Measurements from ENCODE around the gene TNFRSF21.

The TNFRSF21 gene

DNA sequence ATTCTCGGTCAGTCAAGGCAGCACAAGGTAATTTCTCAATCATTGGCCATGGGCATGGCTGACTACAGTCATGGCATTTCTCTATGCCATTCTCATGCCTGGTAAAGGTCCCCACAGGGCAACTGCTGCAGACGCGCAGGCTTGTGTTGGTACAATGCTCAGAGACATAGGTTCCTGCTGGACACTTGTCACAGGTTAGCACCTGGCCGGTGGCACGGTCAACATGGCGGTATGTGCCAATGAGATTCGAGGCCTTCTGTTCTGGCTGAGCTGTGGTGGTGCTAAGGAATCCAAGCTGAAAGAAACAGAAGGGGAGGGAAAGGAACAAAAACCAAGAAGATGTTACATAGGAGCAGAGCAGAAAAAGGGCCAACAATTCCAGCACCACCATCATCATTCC, 23.4 kb downstream of the TNFRSF21 start:
- TF ChIP-seq, protein P1, sequence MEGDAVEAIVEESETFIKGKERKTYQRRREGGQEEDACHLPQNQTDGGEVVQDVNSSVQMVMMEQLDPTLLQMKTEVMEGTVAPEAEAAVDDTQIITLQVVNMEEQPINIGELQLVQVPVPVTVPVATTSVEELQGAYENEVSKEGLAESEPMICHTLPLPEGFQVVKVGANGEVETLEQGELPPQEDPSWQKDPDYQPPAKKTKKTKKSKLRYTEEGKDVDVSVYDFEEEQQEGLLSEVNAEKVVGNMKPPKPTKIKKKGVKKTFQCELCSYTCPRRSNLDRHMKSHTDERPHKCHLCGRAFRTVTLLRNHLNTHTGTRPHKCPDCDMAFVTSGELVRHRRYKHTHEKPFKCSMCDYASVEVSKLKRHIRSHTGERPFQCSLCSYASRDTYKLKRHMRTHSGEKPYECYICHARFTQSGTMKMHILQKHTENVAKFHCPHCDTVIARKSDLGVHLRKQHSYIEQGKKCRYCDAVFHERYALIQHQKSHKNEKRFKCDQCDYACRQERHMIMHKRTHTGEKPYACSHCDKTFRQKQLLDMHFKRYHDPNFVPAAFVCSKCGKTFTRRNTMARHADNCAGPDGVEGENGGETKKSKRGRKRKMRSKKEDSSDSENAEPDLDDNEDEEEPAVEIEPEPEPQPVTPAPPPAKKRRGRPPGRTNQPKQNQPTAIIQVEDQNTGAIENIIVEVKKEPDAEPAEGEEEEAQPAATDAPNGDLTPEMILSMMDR (IDR thresholded peaks at IDR 0.05; ENCODE audit: poor library complexity, severe bottlenecking): no peak
- Histone ChIP-seq H3K36me3 (ENCODE audit: low read depth) (peaks cover 52% of the 10 kb centered on the region), H3K27me3 (ENCODE audit: insufficient read depth, poor library complexity, severe bottlenecking) (no peaks in the 10 kb centered on the region), H3K9me3 (ENCODE audit: severe bottlenecking) (no peaks in the 10 kb centered on the region), H3K27ac (ENCODE audit: poor library complexity, severe bottlenecking) (no peak overlapping the region), H3K4me3 (ENCODE audit: severe bottlenecking) (no peak overlapping the region), H3K4me1 (ENCODE audit: insufficient read depth, poor library complexity, severe bottlenecking) (no peaks in the 10 kb centered on the region)
- no peak for DNase-seq (ENCODE audit: low spot score)
- no peak for ATAC-seq (ENCODE audit: low read depth)

DNA sequence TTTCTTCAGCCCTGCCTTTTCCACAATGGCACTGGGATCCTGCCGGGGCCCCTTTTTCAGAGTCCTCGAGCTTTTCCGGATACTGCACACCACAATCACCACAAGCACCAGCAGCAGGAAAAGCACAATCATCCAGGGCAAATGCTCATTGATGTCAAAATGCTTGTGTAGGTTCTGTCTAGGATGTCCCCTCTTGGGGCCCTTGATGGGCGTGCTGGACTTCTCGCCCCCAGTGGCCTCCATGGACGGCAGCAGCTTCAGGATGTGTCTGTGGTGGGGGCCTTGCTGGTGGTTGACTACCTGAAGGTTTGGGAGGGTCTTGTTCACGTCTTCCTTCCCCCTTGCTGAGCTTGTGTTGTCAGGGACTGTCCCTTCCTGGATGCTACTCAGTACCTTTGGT, 25.7 kb downstream of the TNFRSF21 start:
- ATAC-seq (ENCODE audit: low read depth) (no peak), DNase-seq (ENCODE audit: low spot score) (no peak)
- peaks cover 69% of the 10 kb centered on the region for H3K36me3 ChIP-seq (ENCODE audit: low read depth)
- TF ChIP-seq, protein P1 (IDR thresholded peaks at IDR 0.05; ENCODE audit: poor library complexity, severe bottlenecking): no peak
- no peak overlapping the region for H3K4me3 ChIP-seq (ENCODE audit: severe bottlenecking)
- no peaks in the 10 kb centered on the region for H3K9me3 ChIP-seq (ENCODE audit: severe bottlenecking)
- H3K27me3 ChIP-seq (ENCODE audit: insufficient read depth, poor library complexity, severe bottlenecking): no peaks in the 10 kb centered on the region
- H3K4me1 ChIP-seq (ENCODE audit: insufficient read depth, poor library complexity, severe bottlenecking): no peaks in the 10 kb centered on the region
- H3K27ac ChIP-seq (ENCODE audit: poor library complexity, severe bottlenecking): no peak overlapping the region

DNA sequence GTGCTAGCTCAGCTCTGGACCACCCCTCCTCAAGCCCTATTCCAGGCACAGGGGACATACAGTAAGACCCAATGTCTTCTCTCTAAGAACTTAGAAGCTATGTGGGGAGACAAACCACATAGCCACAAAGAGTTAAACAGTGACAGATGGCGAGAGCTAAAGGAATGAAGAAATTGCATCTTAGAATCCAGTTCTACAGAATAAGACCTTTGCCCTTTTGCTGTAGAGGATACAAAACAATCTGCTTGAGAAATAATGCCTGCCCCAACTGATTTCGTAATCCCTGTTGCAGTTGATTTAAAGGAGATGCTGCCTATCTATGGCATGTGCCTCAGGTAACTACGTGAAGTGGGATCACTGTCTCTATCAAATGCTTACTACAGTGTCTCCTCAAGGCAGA, 31.2 kb downstream of the TNFRSF21 start:
- Histone ChIP-seq H3K4me1 (ENCODE audit: insufficient read depth, poor library complexity, severe bottlenecking) (no peaks in the 10 kb centered on the region), H3K27me3 (ENCODE audit: insufficient read depth, poor library complexity, severe bottlenecking) (no peaks in the 10 kb centered on the region), H3K9me3 (ENCODE audit: severe bottlenecking) (no peaks in the 10 kb centered on the region), H3K4me3 (ENCODE audit: severe bottlenecking) (no peak overlapping the region), H3K36me3 (ENCODE audit: low read depth) (peaks cover 81% of the 10 kb centered on the region), H3K27ac (ENCODE audit: poor library complexity, severe bottlenecking) (no peak overlapping the region)
- TF ChIP-seq, protein P1 (IDR thresholded peaks at IDR 0.05; ENCODE audit: poor library complexity, severe bottlenecking): no peak
- DNase-seq (ENCODE audit: low spot score) (no peak), ATAC-seq (ENCODE audit: low read depth) (no peak)

- H3K27me3 ChIP-seq (ENCODE audit: insufficient read depth, poor library complexity, severe bottlenecking): no peaks in the 10 kb centered on the region
- H3K27ac ChIP-seq (ENCODE audit: poor library complexity, severe bottlenecking): no peak overlapping the region
- no peaks in the 10 kb centered on the region for H3K4me1 ChIP-seq (ENCODE audit: insufficient read depth, poor library complexity, severe bottlenecking)
- no peak overlapping the region for H3K4me3 ChIP-seq (ENCODE audit: severe bottlenecking)
- no peak for ATAC-seq (ENCODE audit: low read depth)
- TF ChIP-seq, protein P1 (IDR thresholded peaks at IDR 0.05; ENCODE audit: poor library complexity, severe bottlenecking): no peak
- peaks cover 73% of the 10 kb centered on the region for H3K36me3 ChIP-seq (ENCODE audit: low read depth)
- DNase-seq (ENCODE audit: low spot score): no peak
- no peaks in the 10 kb centered on the region for H3K9me3 ChIP-seq (ENCODE audit: severe bottlenecking)
These were observed 32.0 kb downstream of the TNFRSF21 start for GRCh38 chr6:47277702-47278101.

DNA sequence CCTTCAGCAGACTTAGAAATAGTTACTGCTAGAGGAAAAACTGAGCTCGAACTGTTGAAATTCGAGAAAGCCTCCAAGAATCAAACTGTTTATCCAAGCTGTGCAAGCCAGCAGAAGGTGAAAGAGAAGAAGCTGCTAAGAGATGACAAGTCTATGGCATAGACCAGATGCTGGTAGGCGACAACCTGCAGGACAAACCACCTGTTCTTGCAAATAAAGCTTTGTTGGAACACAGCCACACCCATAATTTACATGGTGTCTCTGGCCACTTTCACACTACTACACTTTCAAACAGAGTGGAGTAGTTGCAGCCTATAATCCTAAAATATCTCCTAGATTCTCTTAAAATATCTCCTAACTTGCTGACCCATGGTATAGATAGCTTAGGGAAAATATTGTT, 33.3 kb downstream of the TNFRSF21 start:
- ATAC-seq (ENCODE audit: low read depth) (no peak), DNase-seq (ENCODE audit: low spot score) (no peak)
- H3K4me1 ChIP-seq (ENCODE audit: insufficient read depth, poor library complexity, severe bottlenecking): no peaks in the 10 kb centered on the region
- peaks cover 63% of the 10 kb centered on the region for H3K36me3 ChIP-seq (ENCODE audit: low read depth)
- TF ChIP-seq, protein P1 (IDR thresholded peaks at IDR 0.05; ENCODE audit: poor library complexity, severe bottlenecking): no peak
- no peak overlapping the region for H3K4me3 ChIP-seq (ENCODE audit: severe bottlenecking)
- H3K27me3 ChIP-seq (ENCODE audit: insufficient read depth, poor library complexity, severe bottlenecking): no peaks in the 10 kb centered on the region
- H3K27ac ChIP-seq (ENCODE audit: poor library complexity, severe bottlenecking): no peak overlapping the region
- no peaks in the 10 kb centered on the region for H3K9me3 ChIP-seq (ENCODE audit: severe bottlenecking)

Measured in RWPE2 (cell line).